HG03280 (cell line): ENCODE measurements around the gene SCN8A.

Experiments
- ATAC-seq: cut with Tn5 transposase; IDR thresholded peaks from one replicate; pipeline ENCODE4 v1.9.1; 2021; ENCODE audit warnings: mild to moderate bottlenecking, moderate library complexity; ENCODE audit not compliant: unreplicated experiment

SCN8A gene

DNA sequence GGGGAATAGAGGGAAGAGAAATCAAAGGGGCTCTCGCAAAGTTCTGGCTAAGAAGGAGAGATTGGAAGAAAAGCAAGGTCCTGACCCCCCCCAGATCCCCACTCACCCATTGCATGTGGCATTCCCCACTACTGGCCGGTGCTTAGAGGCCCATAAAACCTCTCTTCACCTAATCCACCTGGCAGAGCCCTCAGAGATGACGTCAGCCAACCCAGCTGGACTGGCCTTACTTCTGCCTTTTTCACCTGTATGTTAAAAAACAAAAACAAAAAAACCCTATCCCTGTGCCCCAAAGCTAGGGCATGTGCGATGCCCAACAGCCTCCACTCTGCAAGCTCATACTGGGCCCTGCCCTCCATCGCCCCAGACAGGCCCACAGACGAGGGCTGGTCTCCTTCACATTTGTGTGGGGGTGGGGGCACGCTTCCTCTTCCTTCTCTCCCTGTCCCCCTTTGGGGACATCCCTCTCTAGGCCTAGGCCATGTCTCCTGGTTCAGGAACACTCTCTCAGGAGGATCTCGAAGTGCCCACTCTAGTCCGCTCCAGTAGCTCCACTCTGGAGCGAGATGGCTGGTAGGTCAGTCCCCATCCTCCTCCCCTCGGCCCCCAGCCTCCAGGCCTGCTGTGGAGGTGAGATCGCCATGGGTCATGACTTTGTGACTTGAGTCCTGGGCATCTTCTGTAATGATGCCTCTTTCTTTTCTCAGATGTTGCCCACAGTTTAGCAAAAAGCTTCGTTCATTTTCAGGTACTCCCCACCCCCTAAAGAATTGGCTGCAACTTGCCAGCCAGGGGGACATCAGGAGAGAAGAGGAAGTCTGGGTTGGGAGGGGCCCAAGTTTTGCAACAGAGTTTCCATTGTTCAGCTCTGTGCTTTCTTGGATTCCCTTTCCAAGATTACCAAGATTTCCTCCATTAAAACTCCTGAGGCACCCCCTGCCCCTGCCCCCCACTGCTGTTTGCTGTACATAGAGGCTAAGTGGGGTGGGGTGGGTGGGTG lies 220.5 kb downstream of the SCN8A start:
- no peak for ATAC-seq

DNA sequence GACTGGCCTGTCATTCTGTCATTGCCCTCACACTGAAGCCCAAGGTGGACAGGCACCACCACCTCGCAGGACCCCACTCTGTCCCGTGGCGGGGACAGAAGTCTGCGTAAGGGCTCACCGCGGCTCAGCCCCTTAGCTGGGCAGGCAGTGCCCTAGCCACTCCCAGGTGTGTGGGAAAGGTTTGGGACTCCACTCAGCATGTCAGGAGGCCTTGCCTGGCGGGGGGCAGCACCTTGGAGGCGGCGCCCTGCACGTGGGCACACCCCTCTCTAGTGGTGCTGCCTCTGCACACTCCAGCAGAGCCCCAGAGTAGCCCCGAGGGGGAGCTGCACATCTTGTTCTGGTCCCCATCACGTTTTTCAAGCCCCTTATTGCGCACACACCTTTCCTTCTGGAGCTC lies 221.8 kb downstream of the SCN8A start:
- ATAC-seq, result no peak

DNA sequence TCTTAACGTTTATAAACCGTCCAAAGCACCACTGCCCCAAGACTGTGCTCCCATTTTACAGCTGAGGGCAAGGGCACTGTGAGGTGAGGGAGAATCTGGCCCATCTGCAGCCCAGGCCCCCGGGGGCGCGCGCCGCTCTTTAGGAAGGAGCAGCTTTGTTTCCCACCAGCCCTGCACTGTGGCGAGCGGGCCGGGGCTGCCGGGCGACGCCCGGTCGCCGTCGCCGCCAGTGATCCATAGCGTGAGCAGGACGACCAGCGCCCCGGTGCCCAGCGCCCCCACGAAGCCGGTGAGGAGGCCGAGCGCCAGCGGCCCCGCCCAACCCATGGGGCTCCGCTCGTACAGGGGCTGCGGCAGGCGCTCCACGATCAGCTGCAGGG lies 222.9 kb downstream of the SCN8A start:
- ATAC-seq, result no peak

DNA sequence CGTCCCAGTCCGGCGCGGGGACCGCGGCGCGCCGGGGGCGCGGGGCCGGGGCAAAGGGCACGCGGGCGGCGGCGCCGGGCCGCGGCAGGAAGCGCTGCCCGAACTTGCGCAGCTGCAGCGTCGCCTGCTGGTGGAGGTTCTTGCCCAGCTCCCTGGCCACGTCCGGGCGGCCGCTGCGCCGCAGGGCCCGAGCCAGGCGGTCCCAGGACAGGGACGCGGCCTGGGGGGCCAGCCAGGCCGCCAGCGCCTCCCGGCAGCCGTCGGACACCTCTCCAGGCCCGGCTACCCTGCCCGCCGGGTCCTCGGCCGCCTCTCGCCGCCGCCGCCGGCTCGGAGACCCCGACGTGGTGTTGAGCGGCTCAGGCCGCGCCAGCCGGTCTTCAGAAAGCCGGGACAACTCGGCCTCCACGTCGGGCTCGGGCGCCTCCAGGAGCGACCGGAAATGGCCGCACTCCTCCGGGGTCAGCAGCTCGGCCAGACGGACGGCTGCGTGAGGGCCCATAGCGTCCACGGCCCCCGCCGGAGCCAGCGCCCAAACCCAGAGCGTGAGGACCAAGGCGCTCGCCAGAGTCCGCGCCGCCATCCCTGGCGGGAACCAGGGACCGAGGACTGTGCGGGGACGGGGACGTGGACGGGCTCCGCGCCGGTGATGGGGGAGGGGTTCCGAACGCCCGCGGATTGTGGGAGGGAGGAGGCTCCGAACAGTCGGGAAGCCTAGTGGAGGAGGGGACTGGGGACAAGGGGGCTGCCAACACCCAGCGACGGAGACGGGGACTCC lies 223.5 kb downstream of the SCN8A start:
- no peak for ATAC-seq

DNA sequence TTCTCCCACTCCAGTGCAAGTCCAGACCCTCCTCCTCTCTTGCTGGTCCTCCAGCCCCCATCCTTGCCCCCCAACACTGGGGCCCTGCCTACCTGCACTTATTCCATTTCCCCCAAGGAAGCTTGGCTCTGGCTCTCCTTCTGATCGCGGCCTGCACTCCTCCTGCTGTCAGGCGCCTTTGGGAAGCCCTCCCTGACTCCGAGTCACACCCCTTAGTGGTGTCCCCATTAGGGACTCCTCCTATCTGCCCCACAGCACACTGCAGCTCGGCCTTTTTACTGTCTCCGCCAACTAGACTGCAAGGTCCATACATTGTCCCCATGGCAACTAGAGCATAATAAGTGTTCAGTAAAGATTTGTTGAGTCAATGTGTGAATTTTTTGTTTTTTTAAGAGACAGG lies 224.5 kb downstream of the SCN8A start:
- ATAC-seq, result no peak

DNA sequence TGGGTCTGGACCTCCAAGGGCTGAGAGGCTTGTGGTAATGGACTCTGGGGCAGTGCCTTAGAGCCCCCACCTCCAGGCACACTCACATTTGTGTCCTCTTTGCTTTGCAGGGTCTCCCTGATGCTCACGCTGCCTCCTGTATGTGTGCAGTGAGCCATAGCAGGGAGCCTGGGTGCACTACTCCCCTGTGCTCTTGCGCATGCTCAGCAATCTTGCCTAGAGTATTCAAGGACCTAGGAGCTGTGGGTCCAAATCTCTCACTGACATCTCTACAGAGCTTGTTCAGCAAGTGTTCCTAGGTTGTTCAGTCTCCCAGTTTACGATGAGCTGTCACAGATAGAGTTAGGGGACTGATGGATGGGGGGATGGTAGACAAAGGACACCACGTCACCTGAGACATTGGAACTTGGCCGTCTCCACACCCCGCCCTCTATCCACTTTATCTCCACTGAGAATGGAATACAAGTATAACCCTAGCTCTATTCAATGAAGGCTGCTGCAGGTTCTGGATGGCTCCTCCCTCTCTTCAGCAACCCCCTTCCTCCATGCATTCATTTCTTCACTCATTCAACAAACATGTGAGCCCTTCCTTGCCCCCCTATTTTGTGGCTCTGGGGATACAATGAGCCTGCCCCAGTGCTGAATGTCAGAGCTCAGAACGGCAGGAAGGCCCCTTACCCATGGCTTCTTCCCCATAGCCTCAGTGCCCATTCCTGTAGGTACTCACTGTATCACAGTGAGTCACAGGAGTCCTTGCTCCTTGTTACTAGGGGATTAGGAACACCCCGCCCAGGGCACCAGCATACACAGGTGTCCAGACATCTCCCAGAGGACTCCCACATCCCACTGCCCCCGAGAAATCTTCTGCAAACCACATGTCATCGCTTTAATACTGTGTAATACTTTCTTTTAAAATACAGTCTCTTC lies 226.3 kb downstream of the SCN8A start:
- ATAC-seq, result no peak

DNA sequence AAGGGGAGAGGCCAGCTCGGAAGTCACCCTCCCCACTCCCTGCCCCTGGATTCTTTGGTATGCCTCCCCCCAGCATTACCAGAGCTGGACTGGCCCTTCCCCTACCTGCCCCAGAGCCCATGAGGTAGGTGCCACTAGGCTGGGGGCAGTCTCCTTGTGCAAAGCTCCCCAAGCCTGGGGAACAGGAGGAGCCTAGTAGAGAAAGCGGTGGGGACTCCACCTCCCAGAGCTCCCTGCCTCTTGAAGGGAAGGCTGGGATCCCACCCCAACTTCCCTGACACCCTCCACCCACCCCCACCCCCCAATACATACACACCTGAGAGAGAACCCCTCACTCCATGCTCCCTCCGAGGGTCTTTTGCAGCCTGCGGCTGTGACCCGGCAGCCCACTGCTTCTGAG lies 227.1 kb downstream of the SCN8A start:
- no peak for ATAC-seq

DNA sequence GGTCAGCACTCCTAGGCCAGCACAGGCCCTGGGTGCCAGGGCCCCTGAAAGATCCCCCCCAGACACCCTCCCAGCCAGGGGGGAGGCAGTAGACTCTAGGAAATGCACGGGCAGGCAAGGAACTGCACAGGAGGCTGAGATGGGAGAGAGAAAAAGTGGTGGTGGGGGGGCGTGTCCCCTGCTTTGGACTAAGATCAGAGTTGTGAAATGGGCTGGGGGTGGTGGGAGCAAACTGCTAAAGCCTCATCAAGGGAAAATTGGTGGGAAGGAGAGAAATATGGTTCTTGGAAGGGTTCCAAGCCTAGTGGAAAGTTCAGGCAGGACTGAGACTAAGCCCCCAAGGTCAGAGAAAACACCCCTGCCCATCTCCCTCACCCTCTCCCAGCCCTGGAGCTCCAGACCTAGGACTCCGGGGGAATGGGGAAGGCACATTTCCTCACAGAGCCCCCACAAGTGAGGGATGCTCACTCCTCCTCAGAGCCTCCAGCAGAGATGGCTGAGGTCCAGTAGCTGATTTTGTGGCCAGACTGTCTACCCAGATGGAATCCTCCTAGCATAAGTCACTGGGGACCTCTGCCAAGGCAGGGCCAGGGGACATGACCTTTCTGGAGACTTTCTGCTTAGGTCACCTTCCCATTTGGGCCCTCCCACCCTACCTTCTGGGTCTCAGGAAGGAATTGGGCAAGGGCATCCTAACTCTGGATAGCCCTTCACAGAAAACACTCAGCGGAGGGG lies 227.7 kb downstream of the SCN8A start:
- no peak for ATAC-seq

DNA sequence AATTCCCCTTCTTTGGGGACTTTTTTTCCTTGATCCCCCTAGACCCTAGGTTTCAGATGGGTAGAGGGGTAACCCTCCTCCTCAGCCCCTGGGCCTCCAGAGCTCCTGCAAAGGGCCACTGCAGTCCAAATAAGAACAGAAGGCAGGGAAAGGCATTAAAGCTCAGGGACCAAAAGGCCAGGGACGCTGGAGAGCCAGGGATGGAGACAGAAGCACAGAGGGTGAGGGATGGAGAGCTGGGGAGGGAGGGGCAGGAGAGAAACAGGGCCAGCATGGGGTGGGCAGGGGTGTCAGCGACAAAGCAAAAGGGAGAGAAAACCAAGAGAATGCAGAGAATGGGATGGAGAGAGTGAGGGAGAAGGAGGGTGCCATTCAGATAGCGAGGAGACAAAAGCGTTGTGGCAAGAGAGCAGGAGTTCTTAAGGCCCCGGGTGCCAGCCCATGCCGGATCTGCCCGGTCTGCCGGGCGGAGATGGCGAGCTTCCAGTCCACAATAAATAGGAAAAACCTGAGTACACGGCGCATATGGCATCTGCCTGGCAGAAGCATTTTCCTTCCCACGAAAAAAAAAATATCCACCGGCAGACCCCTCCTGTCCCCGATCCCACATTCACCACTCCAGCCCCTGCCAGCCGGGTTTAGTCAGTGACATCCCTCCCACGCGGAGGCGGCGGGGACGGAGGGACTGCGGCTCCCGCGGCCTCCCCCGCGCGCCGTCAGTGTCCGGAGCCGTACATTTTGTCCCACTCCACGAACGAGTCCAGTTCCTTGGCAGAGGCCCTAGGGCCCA lies 228.9 kb downstream of the SCN8A start:
- ATAC-seq, result no peak

DNA sequence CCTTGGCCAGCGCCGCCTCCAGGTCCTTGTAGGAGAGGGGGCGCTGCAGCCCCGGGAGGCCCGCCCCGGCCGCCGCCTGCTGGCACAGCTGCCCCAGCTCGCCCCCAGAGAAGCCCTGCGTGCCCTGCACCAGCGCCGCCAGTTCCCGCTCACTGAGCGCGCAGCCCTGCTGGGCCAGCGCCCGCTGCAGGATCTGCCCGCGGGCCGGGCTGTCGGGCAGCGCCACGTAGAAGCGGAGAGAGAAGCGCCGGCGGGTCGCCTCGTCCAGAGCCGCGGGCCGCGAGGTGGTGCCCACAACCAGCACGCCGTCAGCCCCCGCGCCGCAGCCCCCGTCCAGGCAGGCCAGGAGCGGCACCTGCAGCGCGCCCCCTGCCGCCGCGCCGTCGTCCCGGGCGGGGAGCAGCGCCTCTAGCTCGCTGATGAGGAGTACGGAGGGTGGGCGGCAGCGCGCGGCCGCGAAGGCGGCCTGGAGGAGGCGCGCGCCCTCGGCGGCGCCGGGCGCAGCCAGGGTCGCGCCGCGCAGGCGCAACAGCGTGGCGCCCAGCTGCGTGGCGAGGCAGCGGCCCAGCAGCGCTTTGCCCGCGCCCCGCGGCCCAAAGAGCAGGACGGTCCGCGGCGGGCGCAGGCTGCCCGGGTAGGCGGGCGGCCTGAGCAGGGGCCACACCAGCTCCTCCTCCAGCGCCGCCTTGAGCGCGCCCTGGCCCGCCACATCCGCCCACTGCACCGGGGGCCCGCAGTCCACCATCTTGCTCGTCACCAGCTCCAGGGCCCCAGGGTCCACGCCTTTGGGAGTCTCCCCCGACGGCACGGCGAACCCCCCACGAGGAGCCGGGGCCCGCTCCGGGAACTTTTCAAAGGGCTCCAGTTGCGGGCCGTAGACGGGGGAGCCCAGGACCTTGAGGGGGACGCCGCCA lies 229.8 kb downstream of the SCN8A start:
- no peak for ATAC-seq

DNA sequence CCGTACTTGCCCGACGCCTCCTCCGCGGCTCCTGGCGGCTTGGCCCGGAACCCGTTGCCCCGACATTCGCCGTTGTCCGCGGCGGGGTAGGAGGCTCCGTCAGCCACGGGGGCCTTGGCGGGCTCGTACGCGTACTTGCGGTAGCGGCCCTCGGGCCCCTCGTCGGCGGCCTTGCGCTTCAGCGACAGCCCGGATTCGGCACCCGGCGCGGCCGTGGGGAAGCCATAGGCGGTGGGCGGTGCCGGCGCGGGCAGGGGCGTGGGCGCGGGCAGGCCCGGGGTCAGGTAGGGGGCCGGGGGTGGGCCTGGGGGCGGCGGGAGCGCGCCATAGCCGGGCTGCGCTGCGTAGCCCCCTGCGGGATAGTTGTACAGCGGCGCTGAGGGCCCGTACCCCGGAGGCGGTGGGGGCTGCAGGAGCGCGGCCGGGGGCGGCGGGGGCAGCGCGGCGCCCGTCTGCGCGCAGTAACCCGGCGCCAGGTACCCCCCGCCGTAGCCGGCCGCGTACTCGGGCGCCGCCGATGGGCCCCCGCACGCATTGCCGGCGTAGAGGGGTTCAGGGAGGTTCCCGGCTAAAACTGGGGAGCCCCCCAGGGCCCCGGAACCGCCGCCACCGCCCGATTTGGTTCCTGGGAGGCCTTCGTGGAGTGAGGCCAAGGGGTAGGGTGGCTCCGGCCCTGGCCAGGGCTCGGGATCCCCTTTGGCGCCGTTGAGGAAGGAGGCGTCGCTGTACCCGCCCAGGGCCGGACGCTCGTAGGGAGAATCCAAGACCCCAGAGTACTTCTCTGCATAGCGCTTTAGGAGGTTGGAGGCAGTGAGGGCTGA lies 230.6 kb downstream of the SCN8A start:
- ATAC-seq, result no peak

DNA sequence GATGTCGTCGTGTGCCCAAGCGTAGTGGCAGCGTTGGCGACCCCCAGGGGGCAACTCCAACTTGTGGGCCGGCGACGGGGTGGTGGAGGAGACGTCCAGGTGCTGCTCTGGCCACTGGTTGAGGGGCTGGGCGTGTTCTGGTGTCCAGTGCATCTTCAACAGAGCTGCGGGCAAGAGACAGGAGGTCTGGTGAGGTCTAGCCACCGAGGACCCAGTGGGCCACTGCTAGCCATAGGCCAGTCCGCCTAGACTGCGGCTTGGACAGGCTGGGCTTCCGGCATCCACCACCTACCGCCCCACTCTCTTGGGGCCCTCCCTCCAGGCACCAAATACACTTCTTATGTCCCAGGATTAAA lies 231.2 kb downstream of the SCN8A start:
- no peak for ATAC-seq

DNA sequence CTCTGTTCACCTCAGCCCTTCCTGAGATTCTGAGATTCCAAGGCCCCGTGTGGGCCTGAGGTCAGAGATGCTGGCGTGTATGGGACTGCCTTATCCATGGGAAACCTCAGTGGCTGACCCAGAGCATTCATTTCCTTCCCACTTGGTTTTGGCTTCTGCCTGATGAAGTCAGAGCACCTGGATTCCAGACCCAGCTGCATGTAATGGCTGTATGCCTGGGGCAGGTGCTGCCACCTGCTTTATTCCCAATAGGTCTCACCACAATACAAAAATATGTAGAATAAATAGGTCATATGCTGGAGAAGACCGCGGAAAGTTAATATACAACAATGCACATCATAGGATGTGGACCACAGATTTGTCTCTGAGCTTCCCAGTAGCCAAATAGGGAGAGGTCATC lies 231.9 kb downstream of the SCN8A start:
- no peak for ATAC-seq

DNA sequence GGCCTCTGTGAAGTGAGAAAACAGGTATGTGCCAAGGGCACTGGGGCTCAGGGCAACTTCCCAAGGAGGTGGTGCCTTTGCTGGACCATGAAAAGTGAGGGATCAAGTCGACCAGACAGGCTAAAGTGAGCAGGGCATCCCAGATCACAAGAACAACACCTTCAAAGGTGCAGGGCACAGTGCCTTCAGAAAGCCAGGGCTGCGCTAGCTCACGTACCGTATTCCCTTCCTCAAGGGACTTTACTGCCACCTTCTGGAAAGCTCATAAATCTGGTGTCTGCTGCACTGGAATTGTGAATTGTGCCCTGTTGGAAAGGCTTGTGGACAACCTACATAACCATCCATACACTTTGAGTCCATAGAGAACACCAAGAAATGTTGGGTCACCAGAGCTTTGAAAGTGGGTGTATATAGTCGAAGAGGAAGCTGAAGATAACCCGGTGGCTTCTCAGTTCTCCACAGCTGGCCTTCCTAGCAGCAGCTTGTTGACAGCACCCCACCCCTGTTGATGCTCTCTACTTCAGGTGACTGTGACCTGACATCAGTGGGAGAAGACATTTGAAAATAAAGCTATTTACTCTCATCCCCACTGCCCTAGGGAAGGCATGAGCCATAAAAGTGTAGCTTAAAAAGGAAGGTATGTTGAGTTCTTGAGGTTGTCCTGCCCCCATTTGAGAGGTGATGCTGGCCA lies 233.0 kb downstream of the SCN8A start:
- ATAC-seq, result no peak

DNA sequence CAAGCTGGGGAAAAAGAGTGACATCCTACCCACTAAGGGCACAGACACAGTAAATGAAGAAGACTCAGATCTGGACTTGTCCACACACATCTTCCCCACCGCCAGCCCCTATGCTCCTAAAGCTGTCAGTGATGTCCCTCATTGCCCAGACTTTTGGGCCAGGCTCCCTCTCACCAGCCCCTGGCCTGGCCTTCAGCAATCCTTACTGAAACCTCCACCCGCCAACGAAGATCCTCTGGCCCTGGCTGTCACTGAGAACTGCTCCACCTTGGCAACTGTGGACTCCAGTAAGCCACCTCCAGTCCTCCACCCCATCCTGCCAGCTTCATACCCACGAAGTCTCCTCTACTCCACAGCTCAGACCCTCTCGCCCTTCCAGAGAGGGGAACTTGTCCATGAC lies 234.2 kb downstream of the SCN8A start:
- ATAC-seq, result no peak

DNA sequence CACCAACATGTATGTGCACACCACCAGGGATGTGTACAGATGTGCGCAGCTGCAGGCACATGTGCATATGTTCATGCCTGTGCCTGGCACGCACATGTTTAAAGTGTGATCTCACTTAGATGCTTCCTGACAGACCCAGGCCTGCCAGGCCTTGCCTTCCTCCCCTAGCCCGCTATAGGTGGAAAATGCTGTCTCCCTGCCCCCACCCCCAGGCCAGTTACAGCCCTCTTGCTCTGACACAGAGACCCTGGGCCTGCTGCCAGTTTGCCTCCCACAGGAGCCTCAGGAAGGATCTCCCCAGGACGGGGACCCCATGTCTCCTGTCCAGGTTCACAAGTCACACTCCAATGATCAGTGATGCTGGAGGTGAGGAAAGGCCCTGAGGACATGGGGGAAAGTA lies 235.8 kb downstream of the SCN8A start:
- no peak for ATAC-seq
